HG03159 (cell line): ENCODE data around the gene KLLN.
"Not testable (repeated sequence)": the region's sequence is repeated elsewhere in the genome, so short reads cannot be mapped to it uniquely, and the experiment has no call there.

ENCODE experiments used
- ATAC-seq: cut with Tn5 transposase; IDR thresholded peaks from one replicate; pipeline ENCODE4 v1.9.1; 2021; ENCODE audit warnings: mild to moderate bottlenecking, moderate library complexity; ENCODE audit not compliant: unreplicated experiment

Gene KLLN, protein sequence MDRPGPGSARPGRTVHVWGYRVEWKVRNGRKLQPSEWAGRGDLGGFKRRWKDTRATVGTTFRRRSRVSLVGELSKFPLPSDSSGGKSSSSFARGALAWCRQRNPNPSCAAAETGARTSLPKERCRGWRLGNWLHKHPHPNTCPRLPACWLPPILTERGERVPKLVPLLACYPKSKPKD

DNA sequence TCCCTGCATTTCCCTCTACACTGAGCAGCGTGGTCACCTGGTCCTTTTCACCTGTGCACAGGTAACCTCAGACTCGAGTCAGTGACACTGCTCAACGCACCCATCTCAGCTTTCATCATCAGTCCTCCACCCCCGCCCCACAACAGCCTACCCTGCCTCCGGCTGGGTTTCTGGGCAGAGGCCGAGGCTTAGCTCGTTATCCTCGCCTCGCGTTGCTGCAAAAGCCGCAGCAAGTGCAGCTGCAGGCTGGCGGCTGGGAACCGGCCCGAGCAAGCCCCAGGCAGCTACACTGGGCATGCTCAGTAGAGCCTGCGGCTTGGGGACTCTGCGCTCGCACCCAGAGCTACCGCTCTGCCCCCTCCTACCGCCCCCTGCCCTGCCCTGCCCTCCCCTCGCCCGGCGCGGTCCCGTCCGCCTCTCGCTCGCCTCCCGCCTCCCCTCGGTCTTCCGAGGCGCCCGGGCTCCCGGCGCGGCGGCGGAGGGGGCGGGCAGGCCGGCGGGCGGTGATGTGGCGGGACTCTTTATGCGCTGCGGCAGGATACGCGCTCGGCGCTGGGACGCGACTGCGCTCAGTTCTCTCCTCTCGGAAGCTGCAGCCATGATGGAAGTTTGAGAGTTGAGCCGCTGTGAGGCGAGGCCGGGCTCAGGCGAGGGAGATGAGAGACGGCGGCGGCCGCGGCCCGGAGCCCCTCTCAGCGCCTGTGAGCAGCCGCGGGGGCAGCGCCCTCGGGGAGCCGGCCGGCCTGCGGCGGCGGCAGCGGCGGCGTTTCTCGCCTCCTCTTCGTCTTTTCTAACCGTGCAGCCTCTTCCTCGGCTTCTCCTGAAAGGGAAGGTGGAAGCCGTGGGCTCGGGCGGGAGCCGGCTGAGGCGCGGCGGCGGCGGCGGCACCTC, at the start of gene KLLN, which contains the start of gene PTEN:
TSS of gene KLLN (minus strand) at position 481 of the 891 bp plus-strand sequence. CDS start 1,046 bp downstream, outside the sequence.
TSS of gene PTEN (plus strand) at position 573 of the 891 bp plus-strand sequence. CDS start 845 bp downstream, outside the sequence.
- ATAC-seq = peak; percentile 32

DNA sequence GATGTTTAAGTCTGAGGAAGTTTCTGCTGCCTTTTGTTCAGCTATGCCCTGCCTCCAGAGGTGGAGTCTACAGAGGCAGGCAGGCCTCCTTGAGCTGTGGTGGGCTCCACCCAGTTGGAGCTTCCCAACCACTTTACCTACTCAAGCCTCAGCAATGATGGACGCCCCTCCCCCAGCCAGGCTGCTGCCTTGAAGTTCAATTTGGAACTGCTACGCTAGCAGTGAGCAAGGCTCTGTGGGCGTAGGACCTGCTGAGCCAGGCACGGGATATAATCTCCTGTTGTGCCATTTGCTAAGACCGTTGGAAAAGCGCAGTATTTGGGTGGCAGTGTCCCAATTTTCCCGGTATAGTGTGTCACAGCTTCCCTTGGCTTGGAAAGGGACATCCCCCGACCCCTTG, 40.1 kb upstream of the KLLN start:
- not testable (repeated sequence) for ATAC-seq

DNA sequence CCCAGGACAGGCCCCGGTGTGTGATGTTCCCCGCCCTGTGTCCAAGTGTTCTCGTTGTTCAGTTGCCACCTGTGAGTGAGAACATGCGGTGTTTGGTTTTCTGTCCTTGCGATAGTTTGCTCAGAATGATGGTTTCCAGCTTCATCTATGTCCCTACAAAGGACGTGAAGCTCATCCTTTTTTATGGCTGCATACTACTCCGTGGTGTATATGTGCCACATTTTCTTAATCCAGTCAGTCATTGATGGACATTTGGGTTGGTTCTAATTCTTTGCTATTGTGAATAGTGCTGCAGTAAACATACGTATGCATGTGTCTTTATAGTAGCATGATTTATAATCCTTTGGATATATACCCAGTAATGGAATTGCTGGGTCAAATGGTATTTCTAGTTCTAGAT, 34.6 kb upstream of the KLLN start:
- ATAC-seq = not testable (repeated sequence)

DNA sequence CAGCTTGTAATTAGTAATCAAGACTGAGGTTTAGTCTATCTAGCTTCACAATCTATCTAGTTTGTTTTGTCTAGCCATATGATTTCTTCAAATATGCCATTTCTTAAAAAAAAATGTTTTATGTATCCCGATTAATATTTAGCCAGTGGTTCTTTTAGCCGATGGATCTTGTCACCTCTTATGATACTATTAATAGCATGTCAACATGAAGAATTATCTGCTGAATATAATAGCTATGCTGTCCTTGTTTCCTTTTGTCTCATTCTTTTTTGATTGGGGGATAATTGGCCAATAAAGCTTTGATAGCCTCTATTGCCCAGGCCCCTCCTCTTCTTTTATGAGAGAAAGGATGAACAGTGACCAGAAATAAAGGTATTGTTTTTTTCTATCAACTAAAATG, 32.9 kb upstream of the KLLN start:
- no peak for ATAC-seq

DNA sequence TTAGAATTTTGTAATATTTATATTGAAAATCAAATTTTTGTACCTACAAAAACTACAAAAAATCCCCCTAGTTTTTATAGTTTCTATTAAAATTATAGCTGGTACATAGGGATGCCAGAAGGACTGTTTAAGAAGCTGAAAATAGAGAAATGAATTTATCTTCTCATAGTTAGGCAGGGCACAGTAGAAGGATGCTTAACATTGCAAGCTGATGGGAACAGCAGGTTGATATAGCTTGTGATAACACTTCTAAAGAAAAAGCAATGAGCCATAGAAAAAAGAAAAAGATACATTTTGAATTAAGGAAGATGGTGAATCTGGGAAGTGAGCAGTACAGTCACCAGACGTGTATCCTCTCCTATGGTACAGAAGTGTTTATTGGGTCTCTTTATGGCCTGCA, 32.1 kb upstream of the KLLN start:
- no peak for ATAC-seq

DNA sequence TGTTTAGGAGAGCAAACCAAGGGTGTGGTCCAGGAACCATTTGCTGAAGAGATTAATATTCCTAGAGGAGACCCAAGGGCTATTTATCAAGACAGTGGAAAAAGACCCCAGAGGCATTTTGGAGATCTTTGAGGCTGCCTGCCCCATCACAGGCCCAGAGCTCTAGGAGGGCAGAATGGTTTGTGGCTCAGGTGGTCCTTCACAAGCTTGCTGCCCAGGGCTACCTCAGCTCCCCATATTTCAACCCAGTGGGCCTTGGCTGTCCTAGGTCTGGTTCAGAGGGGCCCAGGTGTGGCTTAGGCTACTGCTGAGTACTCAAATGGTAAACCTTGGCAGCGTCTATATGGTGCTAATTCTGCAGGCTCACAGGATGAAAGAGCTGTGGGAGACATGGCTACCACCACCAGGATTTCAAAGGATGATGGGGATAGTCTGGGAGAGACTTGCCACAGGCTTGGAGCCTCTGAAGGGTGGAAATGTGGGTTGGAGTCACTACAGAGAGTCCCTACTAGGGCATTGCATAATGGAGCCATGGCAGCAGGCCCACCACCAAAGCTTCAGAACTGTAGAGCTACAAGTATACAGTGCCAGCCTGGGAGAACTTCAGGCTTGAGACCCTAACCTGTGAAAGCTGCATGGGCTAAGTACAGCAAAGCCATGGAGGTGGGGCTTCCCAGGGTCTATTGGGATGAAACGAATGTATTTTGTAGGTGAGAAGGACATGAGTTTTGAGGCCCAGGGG, 24.4 kb upstream of the KLLN start:
- no peak for ATAC-seq

DNA sequence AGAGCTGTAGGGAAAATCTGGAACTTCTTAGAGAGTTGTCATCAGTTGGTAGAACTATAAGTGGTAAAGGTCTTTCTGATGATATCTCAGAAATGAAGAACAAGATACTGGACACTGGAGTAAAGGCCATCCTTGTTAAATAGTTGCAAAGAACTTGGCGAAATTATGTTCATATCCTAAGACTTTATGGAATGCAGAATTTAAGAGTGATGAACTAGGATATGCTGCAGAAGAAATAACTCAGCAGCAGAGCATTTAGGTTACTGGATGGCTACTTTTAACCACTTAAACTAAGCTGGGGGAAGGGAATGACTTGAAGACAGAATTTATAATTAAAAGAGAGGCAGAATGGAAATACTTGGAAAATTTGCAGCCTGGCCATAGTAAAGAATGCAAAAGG, 23.8 kb upstream of the KLLN start:
- ATAC-seq = no peak

DNA sequence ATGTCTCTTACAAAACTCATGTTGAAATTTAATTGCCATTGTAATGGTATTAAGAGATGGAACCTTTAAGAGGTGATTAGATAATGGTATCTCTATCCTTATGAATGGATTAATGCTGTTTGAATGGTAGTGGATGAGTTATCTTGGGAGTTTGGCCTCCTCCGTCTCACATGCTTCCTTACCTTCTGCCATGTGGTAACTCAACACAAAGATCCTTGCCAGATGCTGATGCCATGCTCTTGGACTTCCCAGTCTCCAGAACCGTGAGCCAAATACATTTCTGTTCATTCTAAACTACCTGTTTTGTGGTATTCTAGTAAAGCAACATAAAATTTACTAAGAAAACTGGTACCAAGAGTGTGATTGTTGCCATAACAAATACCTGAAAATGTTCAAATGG, 23.3 kb upstream of the KLLN start:
- no peak for ATAC-seq

DNA sequence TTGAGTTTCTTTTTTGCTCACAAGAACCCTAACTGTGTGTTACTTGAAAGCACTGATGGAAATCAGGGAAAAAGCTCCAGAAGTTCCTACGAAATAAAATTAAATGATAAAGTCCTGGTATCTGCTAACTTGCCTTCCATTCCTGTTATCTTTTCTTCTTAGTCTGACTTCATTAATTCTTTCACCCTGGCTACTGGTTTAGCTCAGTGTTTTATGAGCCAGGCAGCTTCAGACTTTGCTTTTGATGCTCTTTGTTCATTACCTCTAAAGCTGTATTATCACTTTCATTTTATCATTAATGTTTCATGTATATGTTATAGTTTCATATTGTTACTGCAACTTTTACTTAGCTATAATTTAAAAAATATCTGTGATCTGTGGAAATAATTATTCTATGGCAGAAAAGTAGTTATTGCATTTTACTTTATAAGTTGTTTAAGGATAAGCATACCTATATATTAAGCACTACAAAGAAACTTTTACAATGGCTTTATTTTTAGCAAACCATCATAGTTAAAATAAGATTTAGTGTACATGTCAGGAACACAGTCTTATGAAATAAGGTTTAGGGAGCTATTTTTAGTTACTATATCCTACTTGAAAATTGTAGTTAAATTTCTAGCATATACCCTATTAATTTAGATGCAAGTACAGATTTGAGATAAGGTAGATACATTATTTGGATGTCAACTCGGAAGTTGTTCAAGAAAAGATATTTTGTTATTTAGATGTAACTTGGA, 19.4 kb upstream of the KLLN start:
- no peak for ATAC-seq

DNA sequence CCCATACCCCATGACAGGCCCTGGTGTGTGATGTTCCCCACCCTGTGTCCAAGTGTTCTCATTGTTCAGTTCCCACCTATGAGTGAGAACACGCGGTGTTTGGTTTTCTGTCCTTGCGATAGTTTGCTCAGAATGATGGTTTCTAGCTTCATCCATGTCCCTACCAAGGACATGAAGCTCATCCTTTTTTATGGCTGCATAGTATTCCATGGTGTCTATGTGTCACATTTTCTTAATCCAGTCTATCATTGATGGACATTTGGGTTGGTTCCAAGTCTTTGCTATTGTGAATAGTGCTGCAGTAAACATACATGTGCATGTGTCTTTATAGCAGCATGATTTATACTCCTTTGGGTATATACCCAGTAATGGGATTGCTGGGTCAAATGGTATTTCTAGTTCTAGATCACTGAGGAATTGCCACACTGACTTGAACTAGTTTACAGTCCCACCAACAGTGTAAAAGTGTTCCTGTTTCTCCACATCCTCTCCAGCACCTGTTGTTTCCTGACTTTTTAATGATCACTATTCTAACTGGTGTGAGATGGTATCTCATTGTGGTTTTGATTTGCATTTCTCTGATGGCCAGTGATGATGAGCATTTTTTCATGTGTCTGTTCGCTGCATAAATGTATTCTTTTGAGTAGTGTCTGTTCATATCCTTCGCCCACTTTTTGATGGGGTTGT, 18.2 kb upstream of the KLLN start:
- not testable (repeated sequence) for ATAC-seq

DNA sequence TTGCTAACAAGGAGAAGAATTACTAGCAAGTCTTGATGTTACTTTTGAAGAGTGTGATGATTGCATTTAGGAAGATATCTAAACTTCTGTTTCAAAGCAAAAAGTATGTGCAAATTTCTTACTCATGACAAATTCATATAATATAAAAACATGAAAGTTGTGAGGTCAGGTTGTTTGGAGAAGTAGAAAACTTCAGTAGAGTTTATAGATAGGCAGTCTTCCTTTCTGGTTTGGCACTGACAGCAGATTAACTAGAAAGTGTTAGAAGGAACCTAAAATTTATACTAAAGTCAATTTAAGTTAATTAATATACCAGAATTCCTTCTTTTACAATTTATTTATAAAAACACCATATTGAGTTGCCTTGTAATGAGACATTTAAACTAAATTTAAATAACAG, 17.0 kb upstream of the KLLN start:
- ATAC-seq = no peak

DNA sequence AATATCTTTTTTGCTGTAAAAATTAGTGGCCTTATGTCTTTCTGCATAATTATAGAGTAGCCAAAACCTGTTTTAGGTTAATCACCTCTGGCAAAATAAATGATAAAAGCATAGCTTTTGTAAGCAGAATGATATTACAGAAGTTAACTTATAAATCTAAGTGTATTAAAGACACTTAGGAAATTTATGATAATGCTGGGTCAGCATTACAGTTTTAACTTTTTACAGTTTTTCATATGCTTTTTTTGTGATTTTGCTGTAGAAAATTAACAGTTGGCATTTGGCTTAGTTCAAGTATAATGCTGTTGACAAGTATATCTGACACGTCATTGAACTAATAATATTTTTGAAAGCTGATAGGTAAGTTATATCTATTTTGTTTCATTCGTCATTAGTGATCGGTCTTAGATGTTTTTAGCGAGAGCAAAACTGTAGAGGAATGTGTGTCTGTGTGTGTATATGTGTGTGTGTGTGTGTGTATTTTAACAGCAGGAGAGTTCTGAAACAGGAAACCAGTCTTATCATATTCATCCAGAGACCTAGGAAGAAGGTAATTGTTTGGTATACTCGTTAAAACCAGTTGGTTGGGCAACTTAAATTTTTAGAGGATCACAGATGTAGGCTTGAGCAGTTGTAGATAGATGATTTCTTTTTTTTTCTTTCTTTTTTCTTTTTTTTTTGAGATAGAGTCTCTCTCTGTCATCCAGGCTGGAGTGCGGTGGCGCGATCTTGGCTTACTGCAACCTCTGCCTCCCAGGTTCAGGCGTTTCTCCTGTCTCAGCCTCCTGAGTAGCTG, 15.5 kb upstream of the KLLN start:
- no peak for ATAC-seq

DNA sequence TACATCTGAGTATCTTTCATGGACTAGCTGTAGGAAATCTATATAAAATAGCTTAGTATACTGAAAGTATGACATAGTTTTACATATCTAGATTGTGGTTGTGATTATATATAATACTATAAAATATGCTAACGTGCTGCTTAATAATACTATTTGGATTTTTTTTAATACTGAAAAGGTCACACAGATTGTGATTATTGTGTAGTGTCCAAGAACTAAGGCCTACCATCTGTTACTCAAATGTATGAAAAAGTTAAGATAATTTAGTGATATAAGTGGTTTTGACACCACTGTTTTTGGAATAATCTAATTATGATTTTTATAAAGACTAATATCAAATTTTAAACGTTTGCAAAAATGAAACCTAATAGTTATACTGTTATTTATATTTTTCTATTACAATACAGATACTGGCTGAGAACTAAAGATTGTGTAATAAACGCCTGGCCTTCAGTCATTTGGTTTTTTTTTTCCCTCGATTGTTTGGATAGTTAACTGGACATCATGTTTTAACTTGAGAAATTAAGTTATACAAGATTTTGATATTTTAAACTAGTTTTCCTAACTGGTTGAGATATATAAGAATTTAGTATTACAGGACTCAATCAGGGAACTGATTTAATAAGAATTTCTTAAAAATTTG, 12.7 kb upstream of the KLLN start:
- no peak for ATAC-seq

DNA sequence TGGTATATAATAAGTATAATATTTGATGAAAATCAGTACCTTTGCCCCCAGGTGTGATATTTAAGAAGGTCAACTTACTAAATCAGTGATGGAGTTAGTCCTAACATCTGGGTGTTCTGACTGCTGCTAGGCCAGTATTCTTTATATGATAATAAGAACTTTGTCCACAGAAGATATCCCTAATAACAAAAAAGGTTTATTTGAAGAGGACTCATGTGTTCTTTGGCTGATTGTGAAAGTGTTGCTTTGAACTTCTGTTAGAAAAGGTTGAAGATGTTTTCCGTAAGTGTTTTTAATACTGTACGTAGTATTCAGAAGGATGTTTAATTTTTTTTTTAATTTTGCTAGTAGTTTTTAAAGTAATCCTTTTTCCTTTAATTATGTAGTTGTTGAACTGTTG, 10.3 kb upstream of the KLLN start:
- no peak for ATAC-seq

DNA sequence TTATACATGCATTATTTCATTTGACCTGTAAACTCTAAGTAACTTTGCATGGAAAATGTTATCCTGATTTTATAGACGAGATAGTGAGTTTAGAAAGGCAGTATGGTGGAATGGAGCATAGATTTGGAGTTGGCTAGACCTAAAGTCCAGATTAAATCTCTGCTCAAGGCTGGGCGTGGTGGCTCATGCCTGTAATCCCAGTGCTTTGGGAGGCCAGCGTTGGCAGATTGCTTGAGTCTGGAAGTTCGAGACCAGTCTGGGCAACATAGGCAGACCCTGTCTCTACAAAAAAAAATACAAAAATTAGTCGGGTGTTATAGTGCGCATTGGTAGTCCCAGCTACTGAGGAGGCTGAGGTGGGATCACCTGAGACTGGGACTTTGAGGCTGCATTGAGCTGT, 9.5 kb upstream of the KLLN start:
- ATAC-seq = no peak

DNA sequence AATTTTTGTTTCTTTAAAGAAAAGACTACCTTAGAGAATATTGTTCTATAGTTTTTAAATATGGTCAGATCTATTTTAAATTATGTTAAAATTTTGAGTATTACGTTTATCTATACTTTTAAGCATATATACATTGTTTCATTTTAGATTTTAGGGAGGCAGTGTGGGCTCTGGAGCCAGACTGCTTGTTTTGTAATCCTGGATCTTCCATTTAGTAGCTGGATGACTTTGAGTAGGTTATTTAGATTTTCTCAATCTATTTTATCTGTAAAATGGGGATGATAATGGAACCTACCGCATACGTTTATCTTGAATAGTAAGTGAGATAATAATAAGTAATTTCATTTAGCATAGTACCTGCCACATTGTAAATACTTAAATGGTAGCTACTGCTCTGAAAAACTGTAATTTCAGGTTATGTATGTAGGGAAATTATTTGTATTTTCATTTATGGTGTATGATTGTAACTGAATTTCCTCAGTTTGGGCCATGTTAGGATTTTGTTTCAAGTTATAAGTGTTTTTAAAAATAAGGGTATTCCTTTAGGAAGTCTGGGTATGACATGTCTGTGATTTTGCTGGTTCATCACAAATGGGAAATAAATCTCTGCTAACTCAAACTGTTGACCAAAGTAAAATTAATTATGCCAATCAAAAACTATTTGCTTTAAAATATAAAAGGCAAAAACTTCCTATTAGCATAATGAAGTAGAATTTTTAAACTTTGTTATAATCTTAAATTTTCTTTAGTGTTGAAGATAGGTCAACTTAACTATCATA, 6.6 kb upstream of the KLLN start:
- no peak for ATAC-seq

DNA sequence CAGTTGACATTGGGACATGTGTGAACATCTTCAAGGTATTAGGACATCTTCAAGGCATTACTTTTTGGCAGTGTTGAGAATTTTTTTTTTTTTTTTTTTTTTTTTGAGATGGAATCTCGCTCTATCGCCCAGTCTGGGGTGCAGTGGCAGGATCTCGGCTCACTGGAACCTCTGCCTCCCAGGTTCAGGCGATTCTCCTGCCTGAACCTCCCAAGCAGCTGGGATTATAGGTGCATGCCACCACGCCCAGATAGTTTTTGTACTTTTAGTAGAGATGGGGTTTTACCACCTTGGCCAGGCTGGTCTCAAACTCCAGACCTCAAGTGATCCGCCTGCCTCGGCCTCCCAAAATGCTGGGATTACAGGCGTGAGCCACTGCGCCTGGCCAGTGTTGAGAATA, 5.8 kb upstream of the KLLN start:
- not testable (repeated sequence) for ATAC-seq

DNA sequence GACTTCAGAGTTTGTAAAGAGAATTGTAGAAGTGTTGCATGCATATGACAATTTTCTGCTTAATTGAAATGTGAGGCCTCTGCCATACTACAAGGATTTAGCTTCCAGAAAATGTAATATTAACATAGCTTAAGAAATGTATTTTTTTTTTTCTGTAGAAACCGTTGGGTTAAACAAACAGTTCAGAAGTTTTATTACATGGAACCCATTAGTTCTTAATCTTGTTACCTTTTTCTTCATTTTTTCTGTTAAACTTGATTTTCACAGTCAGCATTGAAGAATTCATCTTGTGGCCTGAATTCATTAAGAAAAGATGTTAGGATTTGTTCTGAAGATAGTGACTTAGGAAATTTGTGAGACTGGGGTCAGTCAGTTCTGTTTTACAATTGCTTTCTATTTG, 4.9 kb upstream of the KLLN start:
- ATAC-seq = no peak
